CD4-positive, alpha-beta T cell treated with Interferon gamma for 1 hour (primary cell): ENCODE measurements around the gene ST6GAL1.
"Not testable (repeated sequence)": the region's sequence is repeated elsewhere in the genome, so short reads cannot be mapped to it uniquely, and the experiment has no call there.

Experiments
- DNase-seq: peaks from one replicate; pipeline ENCODE4 v3.0.0-alpha.2; 2020

The ST6GAL1 gene

GRCh38 chr3:187057803-187058202 lies 127.5 kb downstream of the ST6GAL1 start:
- not testable (repeated sequence) for DNase-seq

GRCh38 chr3:187061748-187062147 lies 131.4 kb downstream of the ST6GAL1 start:
- no peak for DNase-seq

GRCh38 chr3:187062526-187063177 lies 132.3 kb downstream of the ST6GAL1 start:
- DNase-seq: no peak

GRCh38 chr3:187063286-187064121 lies 133.2 kb downstream of the ST6GAL1 start:
- no peak for DNase-seq

- DNase-seq: no peak
Measured at GRCh38 chr3:187064210-187065115, 134.1 kb downstream of the ST6GAL1 start.

- DNase-seq: peak; percentile 70
Measured at GRCh38 chr3:187066228-187066995, 136.1 kb downstream of the ST6GAL1 start.

GRCh38 chr3:187068787-187069186 lies 138.5 kb downstream of the ST6GAL1 start:
- DNase-seq: no peak

- DNase-seq: no peak
Measured at GRCh38 chr3:187069857-187070516, 139.7 kb downstream of the ST6GAL1 start.

- DNase-seq: no peak
Measured at GRCh38 chr3:187072102-187072501, 141.8 kb downstream of the ST6GAL1 start.

- DNase-seq: no peak
Measured at GRCh38 chr3:187072511-187072910, 142.2 kb downstream of the ST6GAL1 start.

- DNase-seq: no peak
Measured at GRCh38 chr3:187073581-187074098, 143.3 kb downstream of the ST6GAL1 start.

GRCh38 chr3:187074846-187075245 lies 144.5 kb downstream of the ST6GAL1 start:
- no peak for DNase-seq

GRCh38 chr3:187076297-187076696 lies 146.0 kb downstream of the ST6GAL1 start:
- DNase-seq: no peak

- no peak for DNase-seq
Measured at GRCh38 chr3:187077085-187077484, 146.8 kb downstream of the ST6GAL1 start.

GRCh38 chr3:187077537-187077936 lies 147.2 kb downstream of the ST6GAL1 start:
- DNase-seq: no peak

- DNase-seq: no peak
Measured at GRCh38 chr3:187079090-187080022, 149.0 kb downstream of the ST6GAL1 start.

- DNase-seq: no peak
Measured at GRCh38 chr3:187080799-187081450, 150.6 kb downstream of the ST6GAL1 start.

- no peak for DNase-seq
Measured at GRCh38 chr3:187082758-187083375, 152.5 kb downstream of the ST6GAL1 start.

GRCh38 chr3:187084126-187084525 lies 153.8 kb downstream of the ST6GAL1 start:
- DNase-seq: no peak
